GM19455 (cell line): Measurements from ENCODE around the gene RABEP2.
"Not testable (repeated sequence)": the region's sequence is repeated elsewhere in the genome, so short reads cannot be mapped to it uniquely, and the experiment has no call there.

Experiments used
- ATAC-seq: cut with Tn5 transposase; IDR thresholded peaks from one replicate; pipeline ENCODE4 v1.9.1; 2021; ENCODE audit not compliant: unreplicated experiment

The RABEP2 gene

GRCh38 chr16:28924762-28925385, at the start of gene RABEP2:
Gene RABEP2, minus strand, starts transcription at chr16:28925238. Its CDS starts 75 bp downstream, at chr16:28925163.
- ATAC-seq, result peak; percentile 58

- peak; percentile 89 for ATAC-seq
Measured at GRCh38 chr16:28974437-28975157, 49.6 kb upstream of the RABEP2 start, which contains the start of gene SPNS1. Gene SPNS1, plus strand, starts transcription at chr16:28974778. Its CDS starts 374 bp downstream, at chr16:28975152.

GRCh38 chr16:28974007-28974436, 49.0 kb upstream of the RABEP2 start:
- no peak for ATAC-seq

- ATAC-seq, result not testable (repeated sequence)
Measured at GRCh38 chr16:28969696-28970095, 44.7 kb upstream of the RABEP2 start.

- ATAC-seq, result no peak
Measured at GRCh38 chr16:28967156-28967555, 42.1 kb upstream of the RABEP2 start.

- no peak for ATAC-seq
Measured at GRCh38 chr16:28964496-28964895, 39.5 kb upstream of the RABEP2 start.

GRCh38 chr16:28964072-28964471, 39.0 kb upstream of the RABEP2 start:
- no peak for ATAC-seq

- no peak for ATAC-seq
Measured at GRCh38 chr16:28958836-28959235, 33.8 kb upstream of the RABEP2 start.

- ATAC-seq, result no peak
Measured at GRCh38 chr16:28958216-28958615, 33.2 kb upstream of the RABEP2 start.

GRCh38 chr16:28951410-28951943, 26.4 kb upstream of the RABEP2 start:
- no peak for ATAC-seq

- ATAC-seq, result peak; percentile 91
Measured at GRCh38 chr16:28950648-28951409, 25.8 kb upstream of the RABEP2 start, which contains the start of gene NFATC2IP. Gene NFATC2IP, plus strand, starts transcription at chr16:28950937. Its CDS starts 75 bp downstream, at chr16:28951012.

GRCh38 chr16:28946681-28947080, 21.6 kb upstream of the RABEP2 start:
- no peak for ATAC-seq

- ATAC-seq, result no peak
Measured at GRCh38 chr16:28943281-28943680, 18.2 kb upstream of the RABEP2 start.

GRCh38 chr16:28939825-28940224, 14.8 kb upstream of the RABEP2 start:
- ATAC-seq, result not testable (repeated sequence)

GRCh38 chr16:28938721-28939120, 13.7 kb upstream of the RABEP2 start:
- no peak for ATAC-seq

GRCh38 chr16:28937222-28937876, 12.3 kb upstream of the RABEP2 start:
- no peak for ATAC-seq

GRCh38 chr16:28936784-28937155, 11.7 kb upstream of the RABEP2 start:
- ATAC-seq, result no peak

- ATAC-seq, result no peak
Measured at GRCh38 chr16:28935924-28936783, 11.1 kb upstream of the RABEP2 start.

- no peak for ATAC-seq
Measured at GRCh38 chr16:28935346-28935745, 10.3 kb upstream of the RABEP2 start.

- ATAC-seq, result no peak
Measured at GRCh38 chr16:28933171-28933570, 8.1 kb upstream of the RABEP2 start.
